ENCODE measurements around the gene DYSF. TPM values are rescaled to one million over a fixed set of nuclear protein-coding genes. Genes with fewer than 3 reads are reported as not detected.

DYSF gene
- total RNA-seq, 1 donor from 2014 or later, result 21.8 TPM

GRCh38 chr2:71578767-71579342 is 125.5 kb downstream of the DYSF start:
- peak; percentile 80 for DNase-seq (ENCODE audit: low spot score)
- intact Hi-C loops (cut with DNase I), result loop anchor here (2.0 kb wide), 1 partner anchor 78 kb away; no protein-coding TSS in a partner anchor
- peak; percentile 90 for ATAC-seq

- intact Hi-C loops (cut with DNase I), result no loop called here
- ATAC-seq (peak; percentile 71), DNase-seq (ENCODE audit: low spot score) (peak; percentile 80)
Measured at GRCh38 chr2:71581026-71581425, 127.7 kb downstream of the DYSF start.

GRCh38 chr2:71583876-71584275 is 130.5 kb downstream of the DYSF start:
- no peak for DNase-seq (ENCODE audit: low spot score)

GRCh38 chr2:71586471-71586870 is 133.1 kb downstream of the DYSF start:
- intact Hi-C loops (cut with DNase I), result no loop called here
- ATAC-seq (no peak), DNase-seq (ENCODE audit: low spot score) (no peak)

More at GRCh38 chr2:71583876-71584275, 130.5 kb downstream of the DYSF start:
- intact Hi-C loops (cut with DNase I), result no loop called here
- ATAC-seq, result no peak

GRCh38 chr2:71587509-71588073 is 134.2 kb downstream of the DYSF start:
- intact Hi-C loops (cut with DNase I), result no loop called here
- DNase-seq (ENCODE audit: low spot score) (no peak), ATAC-seq (no peak)

- intact Hi-C loops (cut with DNase I), result no loop called here
- DNase-seq (ENCODE audit: low spot score) (no peak), ATAC-seq (no peak)
Measured at GRCh38 chr2:71588497-71589170, 135.3 kb downstream of the DYSF start.

- no peak for ATAC-seq
- no peak for DNase-seq (ENCODE audit: low spot score)
- intact Hi-C loops (cut with DNase I), result no loop called here
Measured at GRCh38 chr2:71589763-71590162, 136.4 kb downstream of the DYSF start.

GRCh38 chr2:71591044-71591443 is 137.7 kb downstream of the DYSF start:
- intact Hi-C loops (cut with DNase I), result no loop called here
- ATAC-seq, result no peak
- DNase-seq (ENCODE audit: low spot score), result no peak

GRCh38 chr2:71592181-71592711 is 138.9 kb downstream of the DYSF start:
- intact Hi-C loops (cut with DNase I), result no loop called here
- DNase-seq (ENCODE audit: low spot score) (no peak), ATAC-seq (peak; percentile 4)

GRCh38 chr2:71595569-71595968 is 142.2 kb downstream of the DYSF start:
- ATAC-seq, result peak; percentile 52
- intact Hi-C loops (cut with DNase I), result no loop called here

GRCh38 chr2:71596011-71596410 is 142.7 kb downstream of the DYSF start:
- intact Hi-C loops (cut with DNase I), result no loop called here
- peak; percentile 88 for ATAC-seq
- DNase-seq (ENCODE audit: low spot score), result peak; percentile 79

More at GRCh38 chr2:71595569-71595968, 142.2 kb downstream of the DYSF start:
- DNase-seq (ENCODE audit: low spot score), result no peak

- DNase-seq (ENCODE audit: low spot score) (no peak), ATAC-seq (no peak)
- intact Hi-C loops (cut with DNase I), result no loop called here
Measured at GRCh38 chr2:71597756-71598155, 144.4 kb downstream of the DYSF start.

GRCh38 chr2:71598526-71598925 is 145.2 kb downstream of the DYSF start:
- no peak for DNase-seq (ENCODE audit: low spot score)
- ATAC-seq, result no peak
- intact Hi-C loops (cut with DNase I), result no loop called here

GRCh38 chr2:71599038-71599437 is 145.7 kb downstream of the DYSF start:
- DNase-seq (ENCODE audit: low spot score) (no peak), ATAC-seq (no peak)
- intact Hi-C loops (cut with DNase I), result no loop called here

- ATAC-seq (no peak), DNase-seq (ENCODE audit: low spot score) (no peak)
- intact Hi-C loops (cut with DNase I), result no loop called here
Measured at GRCh38 chr2:71599646-71600236, 146.4 kb downstream of the DYSF start.

GRCh38 chr2:71600555-71600954 is 147.2 kb downstream of the DYSF start:
- no peak for DNase-seq (ENCODE audit: low spot score)
- intact Hi-C loops (cut with DNase I), result no loop called here
- ATAC-seq, result no peak

- intact Hi-C loops (cut with DNase I), result no loop called here
- peak; percentile 22 for DNase-seq (ENCODE audit: low spot score)
- no peak for ATAC-seq
Measured at GRCh38 chr2:71601136-71602114, 148.1 kb downstream of the DYSF start.

- ATAC-seq (no peak), DNase-seq (ENCODE audit: low spot score) (no peak)
- intact Hi-C loops (cut with DNase I), result no loop called here
Measured at GRCh38 chr2:71602115-71602495, 148.7 kb downstream of the DYSF start.

GRCh38 chr2:71602581-71602980 is 149.2 kb downstream of the DYSF start:
- intact Hi-C loops (cut with DNase I), result no loop called here
- DNase-seq (ENCODE audit: low spot score) (peak; percentile 48), ATAC-seq (no peak)

Measured in sciatic nerve (tissue), 2 donors.